KG1 (cell line): ENCODE measurements around the gene AFM.

Source experiments
- DNase-seq: peaks from one replicate; lab custom pipeline; 2025; lab: John Stamatoyannopoulos, UW

The AFM gene, protein sequence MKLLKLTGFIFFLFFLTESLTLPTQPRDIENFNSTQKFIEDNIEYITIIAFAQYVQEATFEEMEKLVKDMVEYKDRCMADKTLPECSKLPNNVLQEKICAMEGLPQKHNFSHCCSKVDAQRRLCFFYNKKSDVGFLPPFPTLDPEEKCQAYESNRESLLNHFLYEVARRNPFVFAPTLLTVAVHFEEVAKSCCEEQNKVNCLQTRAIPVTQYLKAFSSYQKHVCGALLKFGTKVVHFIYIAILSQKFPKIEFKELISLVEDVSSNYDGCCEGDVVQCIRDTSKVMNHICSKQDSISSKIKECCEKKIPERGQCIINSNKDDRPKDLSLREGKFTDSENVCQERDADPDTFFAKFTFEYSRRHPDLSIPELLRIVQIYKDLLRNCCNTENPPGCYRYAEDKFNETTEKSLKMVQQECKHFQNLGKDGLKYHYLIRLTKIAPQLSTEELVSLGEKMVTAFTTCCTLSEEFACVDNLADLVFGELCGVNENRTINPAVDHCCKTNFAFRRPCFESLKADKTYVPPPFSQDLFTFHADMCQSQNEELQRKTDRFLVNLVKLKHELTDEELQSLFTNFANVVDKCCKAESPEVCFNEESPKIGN

DNA sequence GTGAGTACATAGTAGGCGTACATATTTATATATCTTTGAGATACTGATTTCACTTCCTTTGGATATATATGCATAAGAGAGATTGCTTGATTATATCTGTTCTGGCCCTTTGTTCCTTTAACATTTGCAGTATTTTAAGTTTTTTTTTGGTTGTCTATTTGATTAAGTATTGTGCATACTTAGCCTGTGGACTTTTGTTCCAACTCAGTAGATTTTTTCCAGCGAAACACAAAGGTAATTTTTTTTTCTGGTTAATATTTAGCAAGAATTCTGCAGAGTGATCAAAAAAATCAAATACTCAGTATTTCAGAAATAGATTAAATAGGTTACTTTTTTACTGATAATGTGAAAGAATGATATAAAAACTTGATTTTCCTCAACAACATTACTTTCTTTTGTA, at the start of gene AFM:
TSS of gene AFM (plus strand) at position 388 of the 400 bp plus-strand sequence. CDS start 31 bp downstream, outside the sequence.
- no peak for DNase-seq

DNA sequence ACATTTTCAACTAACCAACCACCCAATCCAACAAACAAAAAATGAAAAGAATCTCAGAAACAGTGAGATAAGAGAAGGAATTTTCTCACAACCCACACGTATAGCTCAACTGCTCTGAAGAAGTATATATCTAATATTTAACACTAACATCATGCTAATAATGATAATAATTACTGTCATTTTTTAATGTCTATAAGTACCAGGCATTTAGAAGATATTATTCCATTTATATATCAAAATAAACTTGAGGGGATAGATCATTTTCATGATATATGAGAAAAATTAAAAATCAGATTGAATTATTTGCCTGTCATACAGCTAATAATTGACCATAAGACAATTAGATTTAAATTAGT, 49.8 kb upstream of the AFM start:
- no peak for DNase-seq

- DNase-seq, result no peak
Measured at GRCh38 chr4:73432169-73433000, 49.2 kb upstream of the AFM start.

DNA sequence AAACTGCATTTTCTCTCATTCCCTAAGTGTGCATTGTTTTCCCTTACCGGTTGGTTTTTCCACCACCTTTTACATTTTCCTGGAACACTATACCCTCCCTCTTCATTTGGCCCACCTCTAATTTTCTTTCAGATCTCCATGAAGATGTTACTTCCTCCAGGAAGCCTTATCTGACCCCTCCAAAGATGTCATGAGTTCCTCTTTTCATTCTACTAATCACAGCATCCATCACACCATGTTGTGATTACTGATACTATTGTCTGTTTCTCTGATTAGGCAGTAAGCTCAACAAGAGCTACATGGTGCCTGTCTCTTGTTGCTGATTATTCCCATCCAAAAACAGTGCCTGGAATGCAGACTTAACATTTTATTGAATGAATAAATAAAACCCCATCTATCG, 48.4 kb upstream of the AFM start:
- no peak for DNase-seq

DNA sequence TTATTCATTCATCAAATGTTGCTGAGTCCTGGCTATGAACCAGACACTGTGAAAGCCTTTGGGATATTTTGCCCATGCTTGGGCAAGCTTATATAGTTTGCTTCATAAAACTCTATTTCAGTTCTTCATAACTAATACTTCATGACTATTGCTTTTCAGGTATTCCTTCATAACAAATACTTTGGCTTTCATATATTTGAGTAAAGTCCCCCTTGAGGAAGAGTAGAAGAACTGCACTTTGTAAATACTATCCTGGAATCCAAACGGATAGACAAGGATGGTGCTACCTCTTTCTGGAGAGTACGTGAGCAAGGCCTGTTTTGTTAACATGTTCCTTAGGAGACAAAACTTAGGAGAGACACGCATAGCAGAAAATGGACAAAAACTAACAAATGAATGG, 47.2 kb upstream of the AFM start:
- DNase-seq, result no peak

DNA sequence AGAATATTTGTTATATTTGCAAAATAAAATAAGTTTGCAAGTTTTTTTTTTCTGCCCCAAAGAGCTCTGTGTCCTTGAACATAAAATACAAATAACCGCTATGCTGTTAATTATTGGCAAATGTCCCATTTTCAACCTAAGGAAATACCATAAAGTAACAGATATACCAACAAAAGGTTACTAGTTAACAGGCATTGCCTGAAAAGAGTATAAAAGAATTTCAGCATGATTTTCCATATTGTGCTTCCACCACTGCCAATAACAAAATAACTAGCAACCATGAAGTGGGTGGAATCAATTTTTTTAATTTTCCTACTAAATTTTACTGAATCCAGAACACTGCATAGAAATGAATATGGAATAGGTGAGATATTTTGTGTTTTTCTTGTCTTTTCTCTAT, 45.6 kb upstream of the AFM start, which contains the start of gene AFP:
TSS of gene AFP (plus strand) at position 238 of the 400 bp plus-strand sequence. CDS start at position 280, 42 bp downstream.
- no peak for DNase-seq

GRCh38 chr4:73436674-73437557, 44.6 kb upstream of the AFM start:
- no peak for DNase-seq

DNA sequence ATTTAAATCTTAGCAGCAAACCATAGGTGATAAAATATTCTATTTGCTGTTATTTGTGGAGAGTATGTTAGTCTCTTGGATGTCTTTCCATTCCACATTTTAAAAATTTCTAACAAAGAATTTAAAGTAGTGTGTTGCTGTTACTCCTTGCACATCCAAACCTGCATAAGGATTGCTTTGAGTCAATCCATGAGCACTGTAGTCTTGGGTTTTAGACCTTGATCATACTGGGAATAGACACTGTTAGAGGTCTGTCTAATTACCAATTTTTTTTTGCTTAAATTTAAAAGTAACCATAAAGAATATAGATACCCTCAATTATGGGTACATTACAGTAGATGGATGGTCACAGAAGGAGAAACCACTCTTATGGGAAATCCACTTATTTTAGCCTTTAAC, 44.0 kb upstream of the AFM start:
- no peak for DNase-seq

GRCh38 chr4:73438048-73438447, 43.5 kb upstream of the AFM start:
- DNase-seq, result no peak

GRCh38 chr4:73438582-73439215, 42.8 kb upstream of the AFM start:
- no peak for DNase-seq

DNA sequence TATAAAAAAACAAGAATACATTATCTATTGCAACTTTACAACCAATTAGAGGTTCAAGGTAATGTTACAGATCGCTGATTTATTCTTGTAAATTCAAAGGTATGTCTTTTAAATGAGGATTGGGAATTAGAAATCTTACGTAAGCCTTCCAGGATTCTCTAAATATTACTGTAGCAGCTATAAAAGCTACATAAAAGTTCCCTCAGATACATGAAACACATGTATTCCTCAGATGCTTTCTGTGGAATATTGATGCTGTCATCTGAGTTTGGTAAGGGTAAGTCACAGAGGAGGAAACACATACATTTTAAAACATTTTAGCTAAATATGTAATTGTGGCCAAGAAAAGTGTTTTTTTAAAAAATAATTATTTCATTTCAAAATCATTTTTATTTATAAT, 42.1 kb upstream of the AFM start:
- no peak for DNase-seq

DNA sequence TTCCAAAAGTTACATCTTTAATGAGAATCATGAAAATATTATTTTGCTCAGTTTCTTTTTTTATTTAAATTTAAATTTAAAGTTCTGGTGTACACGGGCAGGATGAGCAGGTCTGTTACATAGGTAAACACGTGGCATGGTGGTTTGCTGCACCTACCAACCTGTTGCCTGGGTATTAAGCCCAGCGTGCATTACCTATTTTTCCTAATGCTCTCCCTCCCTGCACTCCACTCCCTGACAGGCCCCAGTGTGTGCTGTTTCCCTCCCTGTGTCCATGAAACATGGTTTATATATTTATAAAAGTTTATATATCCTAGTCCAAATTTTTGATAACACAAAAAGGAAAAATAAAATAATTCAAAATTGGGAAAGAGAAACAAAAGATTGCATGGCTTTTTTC, 41.6 kb upstream of the AFM start:
- DNase-seq, result no peak

DNA sequence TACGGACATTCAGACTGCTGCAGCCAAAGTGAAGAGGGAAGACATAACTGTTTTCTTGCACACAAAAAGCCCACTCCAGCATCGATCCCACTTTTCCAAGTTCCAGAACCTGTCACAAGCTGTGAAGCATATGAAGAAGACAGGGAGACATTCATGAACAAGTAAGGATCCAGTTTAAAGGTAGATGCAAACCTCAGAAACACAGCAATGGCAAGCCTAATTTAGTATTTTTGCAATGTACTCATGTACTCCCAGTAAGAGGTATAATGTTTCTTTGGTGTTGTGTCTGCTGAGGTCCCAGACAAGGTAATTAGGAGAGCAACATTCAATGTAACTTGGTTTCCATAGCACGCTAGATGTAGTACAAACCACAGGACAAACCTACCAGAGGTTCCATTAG, 40.9 kb upstream of the AFM start:
- no peak for DNase-seq

DNA sequence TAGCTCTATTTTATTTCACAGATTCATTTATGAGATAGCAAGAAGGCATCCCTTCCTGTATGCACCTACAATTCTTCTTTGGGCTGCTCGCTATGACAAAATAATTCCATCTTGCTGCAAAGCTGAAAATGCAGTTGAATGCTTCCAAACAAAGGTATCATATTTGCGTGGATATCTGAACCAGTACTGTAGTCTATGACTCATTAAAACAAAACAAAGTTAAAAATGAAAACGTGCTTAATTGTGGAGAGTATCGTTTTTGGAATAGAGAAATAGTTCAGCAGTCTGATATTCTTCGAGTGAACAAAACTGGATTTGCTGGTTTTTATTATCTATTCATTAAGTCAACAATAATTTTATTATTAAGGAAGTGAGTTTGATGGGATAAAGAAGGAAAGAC, 39.3 kb upstream of the AFM start:
- no peak for DNase-seq

DNA sequence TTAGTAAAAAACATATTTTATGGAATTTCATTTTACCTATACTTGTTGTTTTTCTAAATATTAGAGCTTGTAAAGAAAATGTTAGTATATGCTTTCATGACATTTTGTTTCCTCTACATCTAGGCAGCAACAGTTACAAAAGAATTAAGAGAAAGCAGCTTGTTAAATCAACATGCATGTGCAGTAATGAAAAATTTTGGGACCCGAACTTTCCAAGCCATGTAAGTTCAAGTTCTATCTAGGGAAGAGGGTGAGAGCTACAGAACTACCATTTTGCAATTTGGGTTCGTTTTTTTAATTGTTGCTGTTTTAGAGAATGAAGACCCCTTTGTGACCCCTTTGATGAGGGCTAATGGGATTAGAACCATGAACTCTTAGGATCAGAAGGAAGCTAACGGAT, 38.3 kb upstream of the AFM start:
- DNase-seq, result no peak

- DNase-seq, result no peak
Measured at GRCh38 chr4:73445383-73446335, 35.9 kb upstream of the AFM start.

DNA sequence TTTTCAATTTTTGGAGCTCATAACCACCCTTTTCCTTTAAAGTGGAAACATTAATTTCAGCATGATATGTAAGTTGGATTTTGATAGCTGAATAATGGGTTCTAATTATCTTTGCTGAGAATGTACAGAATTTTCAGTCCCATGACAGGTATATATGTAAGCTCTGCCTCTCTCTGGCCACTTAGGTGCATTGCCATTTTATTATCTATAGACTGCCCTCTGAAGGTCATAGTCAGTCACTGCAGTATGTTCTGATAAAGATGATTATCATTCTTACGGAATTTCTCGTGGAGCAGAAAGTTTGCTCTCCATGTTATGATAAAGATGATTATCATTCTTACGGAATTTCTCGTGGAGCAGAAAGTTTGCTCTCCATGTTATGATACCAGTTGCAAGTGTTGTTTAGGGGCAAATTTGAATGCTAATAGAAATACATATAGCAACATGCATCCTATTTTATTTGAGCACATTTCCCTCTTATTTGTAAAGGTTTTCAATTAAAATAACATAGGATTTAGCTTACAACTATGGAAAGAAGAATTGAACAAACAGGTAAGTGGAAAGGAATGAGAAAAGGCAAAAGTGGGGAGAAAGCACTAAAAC, 35.1 kb upstream of the AFM start:
- DNase-seq, result no peak

DNA sequence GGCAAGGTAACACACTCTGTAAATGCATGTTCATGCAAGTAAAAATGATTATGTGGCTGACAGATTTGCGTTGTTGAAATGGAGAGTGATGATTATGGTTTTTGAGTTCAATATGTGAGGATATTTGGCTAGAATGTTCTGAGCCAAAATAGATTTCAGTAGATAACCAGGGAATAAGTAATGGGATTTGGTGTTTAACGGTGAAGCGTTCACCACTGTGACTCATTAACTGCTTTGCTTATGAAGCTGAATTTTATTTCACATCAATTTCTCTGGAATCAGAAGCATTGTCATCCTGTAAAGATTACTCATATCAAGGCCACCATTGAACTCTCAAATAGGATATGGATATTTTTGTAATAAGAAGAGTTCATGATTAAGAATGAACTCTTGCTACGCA, 33.9 kb upstream of the AFM start:
- no peak for DNase-seq

GRCh38 chr4:73448448-73449203, 32.9 kb upstream of the AFM start:
- DNase-seq, result no peak
